HG03571 (cell line): Measurements from ENCODE around the gene ACSL4.
"Not testable (repeated sequence)": the region's sequence is repeated elsewhere in the genome, so short reads cannot be mapped to it uniquely, and the experiment has no call there.

Source experiments
- ATAC-seq: cut with Tn5 transposase; IDR thresholded peaks from one replicate; pipeline ENCODE4 v1.9.1; 2021; ENCODE audit not compliant: unreplicated experiment

ACSL4 gene

GRCh38 chrX:109679820-109680219 lies 53.2 kb downstream of the ACSL4 start:
- no peak for ATAC-seq

- ATAC-seq: no peak
Measured at GRCh38 chrX:109672239-109672638, 60.8 kb downstream of the ACSL4 start.

DNA sequence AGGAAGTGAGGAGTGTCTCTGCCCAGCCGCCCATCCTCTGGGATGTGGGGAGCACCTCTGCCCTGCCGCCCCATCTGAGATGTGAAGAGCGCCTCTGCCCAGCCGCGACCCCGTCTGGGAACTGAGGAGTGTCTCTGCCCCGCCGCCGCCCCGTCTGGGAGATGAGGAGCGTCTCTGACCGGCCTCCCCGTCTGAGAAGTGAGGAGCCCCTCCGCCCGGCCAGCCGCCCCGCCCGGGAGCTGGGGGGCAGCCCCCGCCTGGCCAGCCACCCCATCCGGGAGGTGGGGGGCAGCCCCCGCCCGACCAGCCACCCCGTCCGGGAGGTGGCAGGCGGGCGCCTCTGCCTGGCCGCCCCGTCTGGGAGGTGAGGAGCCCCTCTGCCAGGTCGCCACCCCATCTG lies 61.9 kb downstream of the ACSL4 start:
- ATAC-seq: not testable (repeated sequence)

DNA sequence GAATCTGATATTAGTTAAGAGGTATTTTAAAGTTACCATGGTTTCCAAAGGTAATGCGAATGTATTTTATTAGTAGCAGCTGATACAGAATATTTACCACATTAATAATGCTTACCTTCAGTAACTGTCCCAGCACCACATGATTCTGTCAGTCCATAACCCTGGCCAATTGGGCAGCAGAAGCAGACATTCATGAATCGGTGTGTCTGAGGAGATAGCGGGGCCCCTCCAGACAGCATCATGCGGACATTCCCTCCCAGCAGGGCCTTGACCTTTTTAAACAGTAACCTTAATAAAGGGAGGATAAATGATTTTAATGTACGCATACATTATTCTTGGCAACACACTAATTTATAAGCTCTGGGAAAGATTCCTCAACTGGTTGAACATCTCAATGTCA lies 65.1 kb downstream of the ACSL4 start:
- no peak for ATAC-seq

- no peak for ATAC-seq
Measured at GRCh38 chrX:109660435-109661143, 72.5 kb downstream of the ACSL4 start.

GRCh38 chrX:109658391-109658790 lies 74.7 kb downstream of the ACSL4 start:
- ATAC-seq: no peak

DNA sequence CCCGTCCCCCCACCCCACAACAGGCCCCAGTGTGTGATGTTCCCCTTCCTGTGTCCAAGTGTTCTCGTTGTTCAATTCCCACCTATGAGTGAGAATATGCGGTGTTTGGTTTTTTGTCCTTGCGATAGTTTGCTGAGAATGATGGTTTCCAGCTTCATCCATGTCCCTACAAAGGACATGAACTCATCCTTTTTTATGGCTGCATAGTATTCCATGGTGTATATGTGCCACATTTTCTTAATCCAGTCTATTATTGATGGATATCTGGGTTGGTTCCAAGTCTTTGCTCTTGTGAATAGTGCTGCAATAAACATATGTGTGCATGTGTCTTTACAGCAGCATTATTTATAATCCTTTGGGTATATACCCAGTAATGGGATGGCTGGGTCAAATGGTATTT lies 75.7 kb downstream of the ACSL4 start:
- ATAC-seq: not testable (repeated sequence)

- ATAC-seq: no peak
Measured at GRCh38 chrX:109656774-109657173, 76.3 kb downstream of the ACSL4 start.

GRCh38 chrX:109655502-109656201 lies 77.4 kb downstream of the ACSL4 start:
- no peak for ATAC-seq

DNA sequence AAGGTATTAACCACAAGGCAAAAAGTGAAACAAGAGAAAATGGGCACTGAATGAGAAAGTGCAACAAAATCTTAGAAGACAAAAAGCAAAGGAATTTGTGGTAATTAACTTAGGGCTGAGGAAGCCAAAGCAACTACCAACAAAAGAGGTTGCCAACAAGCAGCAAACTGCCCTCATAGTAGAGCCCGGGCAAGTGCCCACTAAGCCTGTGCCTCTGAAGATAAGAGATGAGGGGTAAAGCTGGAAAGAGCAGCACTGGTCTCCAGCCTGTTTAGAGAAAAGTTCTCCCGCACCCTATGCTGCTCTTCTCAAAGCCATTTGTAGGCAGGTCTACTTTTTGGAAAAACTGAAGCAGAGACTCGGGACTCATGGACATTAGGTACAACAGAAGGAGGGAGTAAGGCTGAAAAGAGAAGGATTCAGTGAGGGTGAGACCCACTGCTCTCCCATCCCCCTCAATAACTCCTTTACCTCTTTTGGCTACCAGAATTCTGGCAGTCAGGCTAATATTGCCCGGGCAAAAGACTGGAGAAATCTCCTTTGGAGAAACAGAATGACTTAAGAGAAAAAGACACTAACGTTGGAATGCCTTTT lies 78.4 kb downstream of the ACSL4 start:
- ATAC-seq: no peak

DNA sequence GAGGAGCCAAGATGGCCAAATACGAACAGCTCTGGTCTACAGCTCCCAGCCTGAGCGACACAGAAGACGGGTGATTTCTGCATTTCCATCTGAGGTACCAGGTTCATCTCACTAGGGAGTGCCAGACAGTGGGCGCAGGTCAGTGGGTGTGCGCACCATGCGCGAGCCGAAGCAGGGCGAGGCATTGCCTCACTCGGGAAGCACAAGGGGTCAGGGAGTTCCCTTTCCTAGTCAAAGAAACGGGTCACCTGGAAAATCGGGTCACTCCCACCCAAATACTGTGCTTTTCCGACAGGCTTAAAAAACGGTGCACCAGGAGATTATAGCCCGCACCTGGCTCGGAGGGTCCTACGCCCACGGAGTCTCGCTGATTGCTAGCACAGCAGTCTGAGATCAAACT lies 88.4 kb downstream of the ACSL4 start:
- not testable (repeated sequence) for ATAC-seq

- ATAC-seq: no peak
Measured at GRCh38 chrX:109643687-109644086, 89.4 kb downstream of the ACSL4 start.

GRCh38 chrX:109638158-109638557 lies 94.9 kb downstream of the ACSL4 start:
- no peak for ATAC-seq

GRCh38 chrX:109637477-109637876 lies 95.6 kb downstream of the ACSL4 start:
- not testable (repeated sequence) for ATAC-seq

DNA sequence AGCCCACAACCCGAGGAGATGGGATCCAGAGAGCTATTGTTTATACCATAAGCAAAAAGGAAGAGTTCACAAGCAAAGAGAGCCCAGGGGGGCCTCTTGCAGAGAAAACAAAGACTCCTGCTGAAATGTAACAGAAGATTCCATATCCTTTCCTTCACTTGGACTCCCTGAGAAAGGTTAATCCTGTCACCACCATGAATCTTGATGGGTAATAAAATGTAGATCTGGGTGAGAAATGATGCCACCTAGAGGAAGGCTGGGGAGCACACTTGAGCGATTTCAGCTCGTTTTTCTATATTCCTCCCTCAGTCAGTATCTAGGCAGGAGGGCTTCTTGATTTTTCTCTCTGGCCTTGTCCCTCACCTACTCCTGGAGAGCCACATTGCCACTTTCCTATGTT lies 97.9 kb downstream of the ACSL4 start:
- ATAC-seq: no peak

GRCh38 chrX:109632906-109633504 lies 100.1 kb downstream of the ACSL4 start:
- no peak for ATAC-seq

- no peak for ATAC-seq
Measured at GRCh38 chrX:109629310-109629709, 103.7 kb downstream of the ACSL4 start.

DNA sequence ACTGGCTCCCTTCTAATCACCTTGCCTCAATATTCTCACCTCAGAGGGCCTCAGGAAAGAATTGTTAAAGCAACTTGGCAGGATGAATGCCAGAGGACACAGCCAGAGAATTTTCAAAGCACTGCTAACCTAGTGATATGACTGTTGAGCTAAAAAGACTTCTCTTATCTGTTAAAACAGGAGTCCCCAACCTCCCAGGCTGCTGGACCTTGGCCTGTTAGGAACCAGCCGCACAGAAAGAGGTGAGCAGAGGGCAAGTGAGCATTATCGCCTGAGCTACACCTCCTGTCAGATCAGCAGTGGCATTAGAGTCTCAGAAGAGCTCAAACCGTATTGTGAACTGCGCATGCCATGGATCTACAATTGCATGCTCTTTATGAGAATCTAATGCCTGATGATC lies 106.4 kb downstream of the ACSL4 start:
- ATAC-seq: no peak

DNA sequence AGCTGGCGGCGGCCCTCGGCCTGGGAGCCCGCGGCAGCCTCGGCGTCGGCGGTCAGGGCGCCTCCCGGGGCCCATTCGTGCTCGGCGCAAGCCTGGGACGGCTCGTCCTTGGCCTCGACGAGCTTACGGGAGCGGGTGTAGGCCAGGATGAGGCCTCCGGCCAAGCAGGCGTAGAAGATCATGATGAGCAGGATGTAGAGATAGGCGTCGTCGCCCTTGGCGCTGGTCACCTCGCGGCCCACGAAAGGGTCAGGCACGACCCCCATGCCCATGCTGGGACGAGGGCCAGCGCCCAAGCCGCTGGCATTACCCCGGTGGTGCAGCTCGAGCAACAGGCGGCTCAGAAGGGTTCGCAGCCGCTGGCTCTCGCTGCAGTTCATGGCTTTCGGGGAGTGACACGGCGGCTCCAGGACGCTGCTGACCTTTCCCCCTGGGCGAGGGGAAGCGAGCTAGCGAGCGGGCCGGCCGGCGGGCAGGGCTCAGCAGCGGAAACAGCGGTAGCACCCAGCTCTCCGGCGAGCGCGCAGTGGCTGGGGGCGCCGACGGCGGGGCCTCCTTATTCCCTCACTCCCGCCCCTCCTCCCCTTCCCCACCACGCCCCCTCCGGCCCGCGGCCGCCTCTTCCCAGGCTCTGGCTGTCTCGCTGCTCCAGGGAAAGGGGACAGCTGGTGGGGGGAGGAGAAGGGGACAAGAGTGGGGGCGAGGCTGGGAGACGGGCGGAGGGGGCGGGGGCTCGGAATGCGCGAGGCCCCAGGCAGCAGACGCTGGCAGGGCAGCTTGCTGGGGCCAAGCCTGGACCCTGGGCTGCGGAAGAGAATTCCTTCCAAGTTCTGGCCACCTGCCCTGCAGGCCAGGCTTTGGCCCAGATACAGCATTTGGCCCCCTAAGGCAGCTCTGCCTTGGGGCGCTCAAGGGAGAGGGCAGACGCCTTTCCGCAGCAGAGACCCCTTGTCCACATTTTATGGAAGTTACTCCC lies 108.1 kb downstream of the ACSL4 start, which contains the start of gene KCNE5:
Gene KCNE5, minus strand, starts transcription at position 532 of the 976 bp plus-strand sequence. Its CDS starts 152 bp downstream, at position 380.
- no peak for ATAC-seq

DNA sequence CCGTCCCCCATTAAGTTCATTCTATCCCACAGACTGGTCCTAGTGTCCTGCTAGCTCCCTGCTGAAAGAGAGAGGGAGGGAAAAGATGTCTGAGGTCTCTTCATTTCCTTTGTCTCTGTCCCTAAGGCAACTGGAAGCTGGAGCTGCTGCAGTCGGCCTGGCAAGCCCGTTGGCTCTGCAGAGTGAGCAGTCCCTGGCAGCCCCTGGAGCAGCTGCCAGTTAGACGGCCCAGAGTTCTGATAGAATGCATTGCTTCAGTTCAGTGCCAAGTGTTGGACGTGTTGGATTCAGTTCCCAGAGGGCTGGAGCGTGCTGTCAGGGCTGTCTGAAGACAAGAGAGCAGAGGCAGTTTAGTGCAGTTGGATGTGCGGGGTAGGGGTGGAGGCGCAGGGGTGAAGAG lies 109.1 kb downstream of the ACSL4 start:
- ATAC-seq: no peak

DNA sequence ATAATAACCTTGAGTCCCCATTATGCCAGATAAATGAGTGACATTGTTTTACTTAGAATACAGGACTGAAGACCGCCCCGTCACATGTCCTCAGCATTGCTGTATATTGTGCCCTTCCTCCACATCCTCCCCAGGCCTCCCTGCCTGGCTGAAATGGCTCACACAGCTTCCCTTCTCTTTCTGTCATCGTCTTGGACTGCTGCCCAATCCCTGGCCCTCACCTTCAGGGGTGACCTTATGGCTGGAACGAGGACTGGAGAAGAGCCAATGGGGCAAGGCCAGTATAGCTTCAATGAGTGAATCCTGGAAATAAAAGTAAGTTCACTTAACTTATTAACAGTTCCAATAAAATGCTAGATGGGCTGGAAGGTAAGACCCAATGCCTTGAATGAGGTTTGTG lies 110.8 kb downstream of the ACSL4 start:
- no peak for ATAC-seq
